ENCODE measurements around the gene REEP1. TPM values are rescaled to one million over a fixed set of nuclear protein-coding genes. Genes with fewer than 3 reads are reported as not detected.

The REEP1 gene
- total RNA-seq, 1 donor from 2014 or later = 0.35 TPM

- DNase-seq (ENCODE audit: low read depth) = no peak
These were observed 31.5 kb downstream of the REEP1 start for GRCh38 chr2:86305915-86306254.

DNA sequence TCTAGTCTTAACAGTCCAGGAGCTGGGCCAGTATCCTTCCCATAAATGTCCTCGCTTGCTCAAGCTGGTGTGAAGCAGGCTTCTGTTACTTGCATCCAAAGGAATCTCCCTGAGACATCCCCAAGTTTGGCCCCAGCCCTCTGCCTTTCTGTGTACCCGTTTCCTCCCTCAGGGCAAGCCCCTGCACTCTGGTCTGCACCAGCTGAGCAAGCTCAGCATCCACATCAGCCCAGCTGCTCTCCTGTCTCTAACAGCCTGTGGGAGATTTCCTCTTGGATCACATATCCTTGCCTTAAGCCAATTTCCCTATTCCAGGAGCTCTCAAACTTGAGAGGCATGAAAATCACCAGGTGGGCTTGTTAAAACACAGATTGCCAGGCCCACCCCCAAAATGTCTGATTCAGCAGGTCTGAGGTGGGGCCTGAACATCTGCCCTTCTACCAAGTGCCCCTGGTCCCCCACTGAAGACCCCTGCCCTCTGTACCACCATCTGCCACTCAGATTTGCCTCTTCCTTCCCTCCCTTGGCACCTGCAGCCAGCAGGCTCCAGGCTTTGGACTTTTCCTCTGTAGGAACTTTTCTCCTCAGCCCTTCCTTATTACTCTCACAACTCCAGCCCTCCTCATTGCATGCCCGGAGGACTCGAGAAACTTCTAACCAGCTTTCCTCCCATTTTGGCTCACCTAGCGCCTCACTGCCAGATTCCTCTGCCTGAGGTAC, 32.1 kb downstream of the REEP1 start:
- DNase-seq (ENCODE audit: low read depth) = no peak

DNA sequence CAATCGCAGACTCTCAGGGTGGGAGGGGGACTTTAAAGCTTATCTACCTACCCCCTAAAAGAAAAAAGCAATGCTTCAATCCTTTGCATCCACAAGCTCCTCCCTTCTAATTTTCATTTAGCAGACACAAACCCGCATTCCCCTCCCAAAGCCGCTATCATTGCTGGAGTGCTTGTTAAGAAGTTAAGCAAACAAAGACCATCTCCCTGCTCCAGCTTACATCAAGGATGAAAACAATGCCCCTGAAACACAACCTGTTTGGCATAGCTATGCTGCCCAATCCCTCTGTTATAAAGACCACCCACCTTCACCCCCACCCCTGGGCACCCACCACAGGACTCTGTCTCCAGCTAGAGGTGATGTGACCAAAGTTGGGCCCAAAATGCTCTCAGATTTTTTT, 33.0 kb downstream of the REEP1 start:
- DNase-seq (ENCODE audit: low read depth) = no peak

DNA sequence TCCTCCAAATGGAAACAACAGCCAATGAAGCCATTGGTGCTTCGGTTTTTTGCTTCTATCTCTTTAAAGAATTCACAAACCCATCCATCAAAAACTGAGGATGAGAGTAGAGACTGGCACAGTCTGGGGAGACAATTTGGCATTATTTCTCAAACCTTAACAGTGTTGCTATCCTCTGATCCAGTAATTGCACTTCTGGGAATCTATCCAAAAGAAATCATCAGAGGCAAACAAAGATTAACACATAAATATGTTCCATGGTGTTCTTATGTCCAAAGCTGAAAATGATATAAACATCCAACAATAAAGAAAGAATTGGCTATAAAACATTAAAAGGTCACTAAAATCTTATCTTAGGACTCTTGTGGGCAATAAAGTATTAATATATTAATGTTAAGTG, 35.1 kb downstream of the REEP1 start:
- DNase-seq (ENCODE audit: low read depth) = no peak

GRCh38 chr2:86301711-86302202, 35.7 kb downstream of the REEP1 start:
- DNase-seq (ENCODE audit: low read depth) = no peak

- no peak for DNase-seq (ENCODE audit: low read depth)
These were observed 36.4 kb downstream of the REEP1 start for GRCh38 chr2:86301009-86301408.

DNA sequence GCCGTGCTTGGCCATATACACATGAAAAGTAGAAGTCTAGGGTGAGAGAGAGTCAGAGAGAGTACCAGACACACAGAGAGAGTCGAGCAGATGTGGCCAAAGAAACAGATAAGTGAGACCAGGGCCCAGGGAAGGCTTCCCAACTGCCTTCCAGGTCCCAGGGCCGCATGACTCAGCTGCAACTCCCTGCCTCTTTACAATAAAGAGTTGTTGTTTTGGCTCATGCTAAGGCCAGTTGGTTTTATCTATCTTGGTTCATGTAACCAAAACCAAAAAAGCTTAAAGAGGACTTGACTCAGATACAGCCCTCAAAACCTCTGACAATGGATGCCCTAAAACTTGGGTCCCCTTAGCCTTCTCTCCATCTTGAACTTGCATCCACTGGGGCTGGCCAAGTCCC, 36.9 kb downstream of the REEP1 start:
- DNase-seq (ENCODE audit: low read depth) = no peak

DNA sequence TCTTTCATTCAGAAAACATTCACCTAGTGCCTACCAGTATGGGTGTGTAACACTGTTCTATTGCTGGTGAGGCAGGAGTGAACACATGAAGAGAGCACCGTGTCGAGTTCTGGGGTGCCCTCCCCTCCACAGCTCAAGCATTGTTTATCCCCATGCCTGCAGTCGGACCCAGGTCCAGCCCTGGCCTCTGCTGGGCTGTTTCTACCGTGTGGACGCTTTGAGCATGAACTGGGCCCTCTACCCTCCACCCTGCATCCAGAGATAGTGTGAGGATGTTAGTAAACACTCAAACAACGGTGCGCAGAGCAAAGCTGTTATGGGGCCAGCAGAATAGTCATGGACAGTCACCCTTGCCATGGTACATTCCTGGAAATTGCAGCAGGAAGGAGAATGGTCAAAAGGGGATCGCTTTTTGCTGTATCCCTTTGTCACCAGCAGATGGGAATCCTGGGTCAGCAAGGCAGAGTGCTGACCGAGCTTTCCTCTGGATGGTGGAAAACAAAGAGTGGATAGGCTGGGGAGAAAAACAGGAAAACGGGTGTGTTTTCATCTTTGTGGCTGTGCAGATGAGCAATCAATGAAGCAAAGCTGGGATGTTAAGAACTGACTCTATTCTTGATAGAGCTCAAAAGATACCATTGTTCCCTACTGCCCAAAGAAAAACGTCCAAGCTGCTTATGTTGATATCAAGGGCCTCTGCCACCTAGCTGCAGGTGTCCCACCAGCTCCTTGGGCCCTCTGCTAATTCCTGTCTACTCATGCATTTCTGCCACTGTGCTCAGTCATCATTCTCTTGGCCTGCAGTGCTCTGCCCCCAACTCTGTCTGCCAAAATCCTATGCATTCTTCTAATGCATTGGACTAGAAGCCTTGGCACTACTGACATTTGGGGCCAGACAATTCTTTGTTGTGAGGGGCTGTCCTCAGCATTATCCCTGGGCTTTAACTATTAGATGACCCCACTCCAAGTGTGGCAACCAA, 38.7 kb downstream of the REEP1 start:
- DNase-seq (ENCODE audit: low read depth) = peak; percentile 39

DNA sequence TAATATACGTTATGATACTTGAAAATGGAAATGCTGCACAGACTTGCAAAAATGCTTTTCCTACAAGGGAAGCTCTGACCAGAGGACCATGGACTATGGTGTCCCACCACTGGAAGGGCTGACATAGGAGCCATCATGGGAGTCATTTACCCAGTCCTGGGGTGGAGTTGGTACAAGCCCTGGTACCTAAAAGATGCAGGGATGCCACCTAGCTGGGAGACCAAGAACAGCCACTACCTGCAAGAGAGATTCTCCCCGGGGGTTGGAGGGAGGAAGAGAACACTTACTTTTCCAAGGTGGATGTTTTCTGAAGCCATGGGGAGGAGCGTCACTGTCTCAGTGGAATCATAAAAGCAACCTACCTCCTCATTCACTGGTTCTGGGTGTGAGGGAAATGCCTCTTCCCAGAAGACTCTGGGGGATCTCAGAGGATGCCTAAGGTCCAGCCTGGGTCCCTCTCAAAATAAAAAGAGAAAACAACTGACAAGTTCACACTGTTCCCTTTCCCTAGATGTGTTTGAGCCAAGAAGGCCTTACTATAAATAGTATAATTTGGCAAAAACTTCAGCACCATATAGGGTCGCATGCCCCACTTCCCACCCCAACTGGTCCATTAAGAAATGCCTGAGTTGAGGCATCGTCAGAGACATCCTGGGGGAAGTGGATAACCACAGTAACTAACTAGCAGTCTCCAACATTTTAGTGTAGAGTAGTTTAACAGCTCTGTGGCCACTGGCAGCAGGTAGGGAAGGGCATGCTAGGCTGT, 39.9 kb downstream of the REEP1 start:
- no peak for DNase-seq (ENCODE audit: low read depth)

- no peak for DNase-seq (ENCODE audit: low read depth)
These were observed 40.5 kb downstream of the REEP1 start for GRCh38 chr2:86296947-86297346.

GRCh38 chr2:86295066-86295465, 42.4 kb downstream of the REEP1 start:
- no peak for DNase-seq (ENCODE audit: low read depth)

DNA sequence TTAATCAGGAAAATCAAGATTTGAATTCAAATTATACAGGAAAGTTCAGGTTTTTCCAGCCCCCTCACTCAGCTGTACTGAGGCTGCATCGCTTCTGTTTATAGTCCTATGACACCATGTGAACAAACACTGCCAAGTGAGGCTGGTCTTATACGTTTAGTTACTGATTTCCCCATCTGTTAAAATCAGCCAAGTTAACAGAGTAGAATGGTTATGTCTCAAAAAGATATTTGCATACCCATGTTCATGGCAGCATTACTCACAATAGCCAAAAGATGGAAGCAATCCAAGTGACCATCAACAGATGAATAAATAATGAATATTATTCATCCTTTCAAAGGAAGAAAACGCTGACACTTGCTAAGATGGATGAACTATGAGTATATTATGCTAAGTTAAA, 43.8 kb downstream of the REEP1 start:
- peak; percentile 58 for DNase-seq (ENCODE audit: low read depth)

- DNase-seq (ENCODE audit: low read depth) = no peak
These were observed 44.6 kb downstream of the REEP1 start for GRCh38 chr2:86292571-86293515.

- DNase-seq (ENCODE audit: low read depth) = no peak
These were observed 46.1 kb downstream of the REEP1 start for GRCh38 chr2:86291328-86291662.

DNA sequence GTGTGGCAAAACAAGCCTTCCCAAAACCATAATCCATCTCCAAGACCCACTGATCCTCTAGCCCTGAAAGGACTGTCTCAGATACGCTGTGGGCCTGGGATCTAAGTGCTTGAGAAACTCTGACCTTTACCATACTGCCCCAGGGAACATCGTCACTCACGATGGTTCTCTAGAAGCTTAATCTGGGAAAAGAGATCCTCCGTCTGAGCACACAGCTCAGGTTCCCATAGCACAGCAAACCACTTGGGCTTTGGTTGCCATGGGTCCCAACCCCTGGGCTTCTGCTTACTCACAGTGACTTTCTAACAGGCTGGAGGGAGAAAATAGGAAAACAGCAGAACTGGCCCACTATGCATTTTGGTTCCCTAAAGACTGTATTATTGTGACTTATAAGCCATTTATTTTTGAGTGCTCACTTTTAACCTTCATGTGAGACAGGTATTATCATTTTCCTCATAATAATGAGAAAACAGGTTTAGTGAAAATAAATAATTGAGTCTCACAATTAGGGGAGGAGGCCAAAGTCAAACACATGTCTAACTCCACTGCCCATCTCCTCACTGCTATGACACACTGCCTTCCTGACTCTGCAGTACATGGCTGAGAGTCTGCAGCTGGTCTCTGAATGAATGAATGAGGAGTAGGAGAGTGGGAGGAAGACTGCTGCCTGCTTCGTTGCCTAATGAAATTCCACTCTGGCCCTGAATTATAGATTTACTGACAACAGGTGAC, 46.7 kb downstream of the REEP1 start:
- no peak for DNase-seq (ENCODE audit: low read depth)

DNA sequence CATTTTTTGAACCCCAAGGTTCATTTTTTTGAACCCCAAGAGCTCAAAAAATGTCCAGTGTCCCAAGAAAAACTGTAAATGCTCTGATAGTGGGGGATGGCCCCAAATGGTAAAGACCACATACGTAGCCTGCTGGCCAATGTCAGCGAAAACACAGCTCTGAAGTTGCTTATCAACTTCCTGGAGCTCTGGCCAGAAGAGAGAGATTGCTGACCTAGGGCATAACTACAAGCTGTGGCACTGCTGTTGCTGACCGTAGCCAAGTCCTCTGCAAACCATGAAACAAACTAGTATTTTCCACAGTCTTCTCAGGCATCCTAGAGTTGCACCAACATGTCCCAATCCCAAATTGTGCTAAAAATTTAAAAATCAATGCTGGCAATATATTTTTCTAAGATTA, 50.9 kb downstream of the REEP1 start:
- DNase-seq (ENCODE audit: low read depth) = no peak

- no peak for DNase-seq (ENCODE audit: low read depth)
These were observed 51.4 kb downstream of the REEP1 start for GRCh38 chr2:86285981-86286380.

DNA sequence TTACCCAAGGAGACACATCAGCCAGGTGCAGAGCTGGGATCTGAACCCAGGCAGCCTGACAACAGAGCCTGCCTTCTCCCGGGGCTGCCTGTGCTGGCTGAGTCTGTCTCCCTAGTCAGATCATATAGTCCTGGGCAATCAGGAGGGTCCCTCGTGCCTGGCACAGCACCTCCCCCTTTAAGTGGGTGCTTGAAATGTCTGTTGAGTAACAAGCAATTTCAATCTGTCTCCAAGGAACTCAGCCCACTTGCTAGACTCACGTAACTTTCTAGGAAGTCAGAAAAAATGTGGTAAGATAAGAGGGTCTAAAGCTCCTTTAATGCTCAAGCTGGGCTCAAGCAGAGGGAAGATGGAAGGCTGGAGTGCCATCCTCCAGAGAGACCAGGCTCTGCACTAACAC, 51.9 kb downstream of the REEP1 start:
- DNase-seq (ENCODE audit: low read depth) = no peak

DNA sequence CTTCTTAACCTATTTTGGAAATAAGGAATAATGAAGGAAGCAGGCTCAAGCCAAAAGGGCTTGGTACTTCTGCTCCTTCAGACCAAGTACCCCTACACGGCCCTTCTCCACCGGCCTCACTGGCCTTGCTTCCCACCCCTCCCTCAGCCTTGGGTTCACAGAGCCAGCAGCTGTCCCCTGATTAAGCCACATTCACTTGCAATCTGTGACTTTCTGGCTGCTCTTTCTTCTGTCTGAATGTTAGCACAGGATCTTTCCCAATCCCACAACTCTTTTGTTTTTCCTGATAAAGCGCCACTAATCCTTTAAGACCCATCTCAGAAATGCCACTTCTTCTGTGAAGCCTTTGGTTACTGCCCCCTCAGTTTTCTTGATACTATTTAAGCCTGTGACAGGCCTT, 52.4 kb downstream of the REEP1 start:
- no peak for DNase-seq (ENCODE audit: low read depth)

DNA sequence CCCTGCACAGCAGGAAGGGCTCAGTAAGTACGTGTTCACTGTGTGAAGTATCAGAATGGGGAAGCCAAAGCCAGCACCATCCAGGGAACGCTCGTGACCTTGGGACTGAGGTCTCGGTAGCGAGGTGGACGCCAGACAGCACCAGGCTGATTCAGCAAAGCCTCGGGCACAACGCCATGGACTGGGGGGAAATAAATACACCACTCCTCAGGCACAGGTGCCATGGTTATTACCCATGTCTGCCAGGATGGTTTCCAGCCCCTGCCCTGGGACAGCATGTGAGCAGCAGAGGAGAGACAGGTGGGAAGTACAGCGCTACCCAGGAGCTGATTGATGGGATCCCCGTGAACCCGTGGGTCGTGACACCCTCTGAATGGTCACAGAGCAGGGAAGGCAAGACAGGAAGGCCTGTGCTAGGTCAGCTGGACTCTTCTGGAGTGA, 53.0 kb downstream of the REEP1 start:
- peak; percentile 11 for DNase-seq (ENCODE audit: low read depth)

All from renal cortical epithelial cell (primary cell).